H1 (cell line): Measurements from ENCODE around the gene SH3YL1. TPM values are rescaled to one million over a fixed set of nuclear protein-coding genes. Genes with fewer than 3 reads are reported as not detected.

ENCODE experiments used
- CTCF ChIA-PET: fragments of 300-600 bp; sonication (Branson Sonifier 250); formaldehyde crosslinking; loops from one replicate; lab custom pipeline; 2021; ENCODE audit not compliant: partially characterized antibody; lab: Charles Lee
- POLR2A ChIA-PET: fragments of 300-600 bp; sonication (Branson Sonifier 250); formaldehyde crosslinking; loops from one replicate; lab custom pipeline; 2021; ENCODE audit warnings: inconsistent platforms; ENCODE audit not compliant: partially characterized antibody; lab: Charles Lee
- DNase-seq, 2 experiments: peaks; one replicate each; pipeline versions ENCODE4 v3.0.0 to v3.0.0-alpha.2; 2010 to 2022; ENCODE audit warnings: low spot score in 2 of 2, low read depth in 1 of 2, mixed read lengths in 1 of 2
- FAIRE-seq: peaks from 2 replicates; lab custom pipeline; 2011; peaks lifted over from hg19 to GRCh38; lab: Jason Lieb, UNC
- H2AFZ ChIP-seq: 2 replicates; pipeline ENCODE4 v1.8.1; 2012; ENCODE audit warnings: low read length, inconsistent platforms
- H2AK5ac ChIP-seq: 2 replicates; pipeline ENCODE4 v1.6.1; 2013; ENCODE audit warnings: low read depth, low read length
- H2BK120ac ChIP-seq: replicated peaks from 2 replicates; pipeline ENCODE3; 2013; ENCODE audit warnings: low read depth, low read length, inconsistent platforms
- H2BK12ac ChIP-seq: 2 replicates; pipeline ENCODE4 v1.6.1; 2013; ENCODE audit warnings: low read depth, low read length
- H2BK15ac ChIP-seq: 2 replicates; pipeline ENCODE4 v1.6.1; 2013; ENCODE audit warnings: low read length
- H2BK20ac ChIP-seq: 2 replicates; pipeline ENCODE4 v1.6.1; 2013; ENCODE audit warnings: low read length
- H2BK5ac ChIP-seq: 2 replicates; pipeline ENCODE4 v1.6.1; 2013; ENCODE audit warnings: low read depth, low read length
- H3K14ac ChIP-seq: 2 replicates; pipeline ENCODE4 v1.6.1; 2013; ENCODE audit warnings: inconsistent platforms; ENCODE audit not compliant: insufficient read length
- H3K18ac ChIP-seq: 2 replicates; pipeline ENCODE4 v1.6.1; 2013; ENCODE audit warnings: low read length; ENCODE audit errors: extremely low read depth
- H3K23ac ChIP-seq: 2 replicates; pipeline ENCODE4 v1.6.1; 2013; ENCODE audit warnings: inconsistent platforms; ENCODE audit not compliant: insufficient read length
- H3K23me2 ChIP-seq: 2 replicates; pipeline ENCODE4 v1.6.1; 2013; ENCODE audit warnings: low read depth, low read length
- H3K27ac ChIP-seq: 2 replicates; pipeline ENCODE4 v1.6.1; 2011; ENCODE audit warnings: low read depth, low read length, inconsistent platforms
- H3K27me3 ChIP-seq, 4 experiments: replicated peaks in 1 of 4; 1 replicate in 1 of 4; 2 replicates in 3 of 4; pipeline versions ENCODE4 v1.6.1 to v1.8.1; 2011 to 2013; ENCODE audit warnings: low read length in 3 of 4, mild to moderate bottlenecking in 3 of 4, inconsistent platforms in 2 of 4, mixed read lengths in 2 of 4, moderate library complexity in 1 of 4; ENCODE audit not compliant: control insufficient read depth in 3 of 4, insufficient read depth in 3 of 4; ENCODE audit errors: extremely low read depth in 1 of 4
- H3K36me3 ChIP-seq, 4 experiments: 2 replicates each; pipeline versions ENCODE4 v1.6.1 to v1.8.1; 2011 to 2013; ENCODE audit warnings: mild to moderate bottlenecking in 4 of 4, low read length in 3 of 4, moderate library complexity in 2 of 4, control low read depth in 1 of 4, inconsistent platforms in 1 of 4; ENCODE audit not compliant: insufficient read depth in 4 of 4, control insufficient read depth in 2 of 4
- H3K4ac ChIP-seq: replicated peaks from 2 replicates; pipeline ENCODE3; 2013; ENCODE audit warnings: low read length, low read depth, mixed read lengths, inconsistent platforms; ENCODE audit not compliant: insufficient read length
- H3K4me1 ChIP-seq, 4 experiments: replicated peaks in 1 of 4; 1 replicate in 1 of 4; 2 replicates in 3 of 4; pipeline versions ENCODE4 v1.6.1 to v1.8.1; 2011 to 2013; ENCODE audit warnings: low read length in 3 of 4, inconsistent platforms in 2 of 4, mixed read lengths in 1 of 4; ENCODE audit not compliant: insufficient read depth in 4 of 4, control insufficient read depth in 3 of 4
- H3K4me2 ChIP-seq, 2 experiments: 2 replicates each; pipeline versions ENCODE4 v1.6.1 to v1.8.1; 2011 to 2013; ENCODE audit warnings: low read depth in 2 of 2, low read length in 2 of 2, control low read depth in 1 of 2, inconsistent platforms in 1 of 2, mild to moderate bottlenecking in 1 of 2; ENCODE audit not compliant: insufficient read depth in 1 of 2
- H3K4me3 ChIP-seq, 4 experiments: fragments of 200-600, 300-600 bp in 1 of 4; sonication (generic), shearing (Covaris generic), sonication (Bioruptor Twin) in 1 of 4; 2 replicates each; pipeline versions ENCODE4 v1.5.1 to v1.8.1; 2011 to 2016; ENCODE audit warnings: low read length in 4 of 4, low read depth in 3 of 4, control low read depth in 2 of 4, inconsistent platforms in 2 of 4, mild to moderate bottlenecking in 2 of 4, mixed read lengths in 1 of 4, moderate library complexity in 1 of 4; ENCODE audit not compliant: insufficient read depth in 2 of 4; ENCODE audit errors: extremely low read depth in 1 of 4
- H3K56ac ChIP-seq: replicated peaks from 2 replicates; pipeline ENCODE3; 2013; ENCODE audit warnings: low read depth, mild to moderate bottlenecking, mixed read lengths, low read length, inconsistent platforms; ENCODE audit not compliant: insufficient read length
- H3K79me1 ChIP-seq: 2 replicates; pipeline ENCODE4 v1.6.1; 2013; ENCODE audit warnings: low read depth, low read length, control low read depth
- H3K79me2 ChIP-seq, 2 experiments: 2 replicates each; pipeline versions ENCODE4 v1.6.1 to v1.8.1; 2012 to 2013; ENCODE audit warnings: low read length in 2 of 2, mild to moderate bottlenecking in 2 of 2, inconsistent platforms in 1 of 2; ENCODE audit not compliant: insufficient read depth in 2 of 2, control insufficient read depth in 1 of 2
- H3K9ac ChIP-seq, 4 experiments: replicated peaks in 1 of 4; 1 replicate in 1 of 4; 2 replicates in 3 of 4; pipeline versions ENCODE4 v1.6.1 to v1.8.1; 2011 to 2013; ENCODE audit warnings: low read depth in 3 of 4, low read length in 3 of 4, control low read depth in 2 of 4, mild to moderate bottlenecking in 2 of 4, moderate library complexity in 2 of 4, inconsistent platforms in 1 of 4; ENCODE audit errors: extremely low read depth in 1 of 4
- H3K9me3 ChIP-seq, 2 experiments: 2 replicates each; pipeline versions ENCODE4 v1.6.1 to v1.8.1; 2012 to 2013; ENCODE audit warnings: mild to moderate bottlenecking in 2 of 2, moderate library complexity in 2 of 2, control low read depth in 1 of 2, inconsistent platforms in 1 of 2, low read depth in 1 of 2, low read length in 1 of 2, mixed read lengths in 1 of 2; ENCODE audit not compliant: insufficient read depth in 2 of 2
- H4K20me1 ChIP-seq, 2 experiments: replicated peaks in 1 of 2; 2 replicates each; pipeline versions ENCODE3 to v1.8.1; 2011 to 2013; ENCODE audit warnings: inconsistent platforms in 2 of 2, low read length in 2 of 2, mild to moderate bottlenecking in 1 of 2; ENCODE audit not compliant: insufficient read depth in 2 of 2, control insufficient read depth in 1 of 2
- H4K5ac ChIP-seq: 2 replicates; pipeline ENCODE4 v1.6.1; 2013; ENCODE audit warnings: low read length, low read depth, mixed read lengths, inconsistent platforms; ENCODE audit not compliant: insufficient read length
- H4K8ac ChIP-seq: 2 replicates; pipeline ENCODE4 v1.8.0; 2013; ENCODE audit warnings: mild to moderate bottlenecking, moderate library complexity, low read length, inconsistent platforms; ENCODE audit not compliant: insufficient read depth; ENCODE audit errors: extremely low read depth
- H4K91ac ChIP-seq: replicated peaks from 2 replicates; pipeline ENCODE3; 2013; ENCODE audit warnings: low read length, mixed read lengths, inconsistent platforms; ENCODE audit not compliant: insufficient read length
- RAD21 ChIP-seq, 2 experiments: IDR thresholded peaks in 1 of 2; conservative IDR thresholded peaks in 1 of 2; 2 replicates each; pipeline ENCODE4 v1.6.1; 2011; ENCODE audit warnings: low read depth in 2 of 2, low read length in 2 of 2, improper control_type of control experiment in 1 of 2, inconsistent platforms in 1 of 2, mild to moderate bottlenecking in 1 of 2, moderate library complexity in 1 of 2
- WGBS, 2 experiments: shearing (Covaris generic) in 1 of 2; methylation state at CpG; one replicate each; pipeline versions ENCODE4 v1.1.6 to v1.1.7; 2013 to 2015; ENCODE audit warnings: low lambda C conversion rate in 2 of 2, mixed read lengths in 2 of 2, inconsistent platforms in 1 of 2, low coverage in 1 of 2, missing lambda C conversion rate in 1 of 2; ENCODE audit not compliant: insufficient replicate concordance in 2 of 2, insufficient coverage in 1 of 2, insufficient read length in 1 of 2; ENCODE audit errors: extremely low coverage in 1 of 2, missing lambda C conversion rate in 1 of 2; 5-methylcytosine and 5-hydroxymethylcytosine counted together
- polyA plus RNA-seq, 7 experiments: library from polyadenylated mRNA; depleted of rRNA in 3 of 7; stranded (reverse) in 5 of 7; unstranded in 2 of 7; fragments of >200 nt in 5 of 7; fragments of 200-250 nt in 2 of 7; gene quantifications; 1 replicate in 5 of 7; 2 replicates in 1 of 7; 4 replicates in 1 of 7; pipeline versions ENCODE4 v1.2.1 to v1.2.3, GENCODE V29; 2011 to 2013; ENCODE audit warnings: missing spikeins in 2 of 7, mixed read lengths in 2 of 7
- total RNA-seq: library from RNA; stranded (reverse); fragmentation: NEBNext Ultra II Directional; extraction: Animal tissue kit (Norgen Biotek cat#: 25700); gene quantifications from 2 replicates; pipeline ENCODE4 v1.2.1, GENCODE V29; 2021

Gene SH3YL1
- total and polyA plus RNA-seq, 2 of the 8 experiments (the other 6 are each of a cell fraction or from before 2014, with no cell fraction given): 13.6 to 37.2 TPM

DNA sequence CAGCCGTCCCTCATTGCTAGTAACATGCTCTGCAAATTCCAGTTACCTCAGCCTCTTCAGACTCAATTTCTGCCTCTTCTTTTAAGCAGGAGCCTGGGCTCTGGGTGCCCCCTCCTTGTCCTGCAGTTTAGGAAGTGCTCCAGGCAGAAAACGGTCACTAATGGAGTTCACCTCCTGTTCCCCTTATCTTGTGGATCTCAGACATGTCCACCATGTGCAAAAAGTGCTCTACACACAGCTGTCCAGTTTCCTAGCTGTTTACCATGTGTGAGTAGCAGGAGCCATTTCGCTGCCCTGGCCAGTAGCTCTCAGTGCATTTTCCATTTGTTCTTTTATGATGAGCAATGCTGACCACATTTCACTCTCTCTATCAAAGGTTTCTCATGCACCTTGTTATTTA is 4.9 kb downstream of the SH3YL1 start:
- no peak overlapping the region for H3K4ac ChIP-seq
- H2BK20ac ChIP-seq: no peak overlapping the region
- ChIA-PET CTCF (interaction anchor here (1.4 to 2.3 kb wide), 5 partner anchors 12 to 31 kb away, joined by 3 to 12 read pairs (median 4); no protein-coding TSS in a partner anchor), POLR2A (no interaction called here)
- TF ChIP-seq RAD21 (IDR thresholded peaks at IDR 0.05 in 1 of 2, conservative IDR thresholded peaks at IDR 0.05 in 1 of 2; ENCODE audit: low read depth in 2 of 2, low read length in 2 of 2): no peak
- no peak overlapping the region for H3K4me2 ChIP-seq
- H2BK12ac ChIP-seq: no peak overlapping the region
- no peak overlapping the region for H4K8ac ChIP-seq
- no peak overlapping the region for H3K9ac ChIP-seq
- H3K23ac ChIP-seq: no peak overlapping the region
- no peak overlapping the region for H2AFZ ChIP-seq
- no peak overlapping the region for H2BK5ac ChIP-seq
- no peak overlapping the region for H4K5ac ChIP-seq
- WGBS, 2 experiments: 91% methylated on average over 2 of the region's 3 CpGs; no CpG with 5 or more reads in 1 of the 2 experiments
- H4K91ac ChIP-seq: no peak overlapping the region
- no peak overlapping the region for H2BK120ac ChIP-seq
- H3K79me2 ChIP-seq: peaks cover 0 to 25% of the 10 kb centered on the region in 2 experiments; a peak in 2 of 4 replicates
- H3K23me2 ChIP-seq: peaks cover 5% of the 10 kb centered on the region; the same call in 1 of the 2 replicates
- H3K18ac ChIP-seq: no peak overlapping the region
- H3K9me3 ChIP-seq: peaks cover 11 to 12% of the 10 kb centered on the region in 2 experiments
- H3K56ac ChIP-seq: no peak overlapping the region
- H3K27ac ChIP-seq: no peak overlapping the region
- H4K20me1 ChIP-seq: peaks cover 0 to 7% of the 10 kb centered on the region in 2 experiments
- no peaks in the 10 kb centered on the region for H3K79me1 ChIP-seq
- H3K14ac ChIP-seq: no peak overlapping the region
- peaks cover 0 to 5% (median 3%) of the 10 kb centered on the region in 4 experiments; a peak in 2 of 7 replicates for H3K4me1 ChIP-seq
- peaks cover 0 to 18% (median 0%) of the 10 kb centered on the region in 4 experiments; a peak in 3 of 8 replicates for H3K36me3 ChIP-seq
- no peak overlapping the region for H2AK5ac ChIP-seq
- no peak overlapping the region for H2BK15ac ChIP-seq
- no peak for DNase-seq
- peaks cover 0 to 9% (median 5%) of the 10 kb centered on the region in 4 experiments; a peak in 5 of 7 replicates for H3K27me3 ChIP-seq
- no peak overlapping the region for H3K4me3 ChIP-seq
- FAIRE-seq: no peak
